Stomach smooth muscle (tissue), 2 donors: ENCODE measurements around the gene LRP1.

ENCODE experiments used
- H3K27ac ChIP-seq: one replicate; pipeline ENCODE4 v1.7.0; 2013; ENCODE audit warnings: mild to moderate bottlenecking, low read length, inconsistent platforms
- H3K27me3 ChIP-seq, 2 donors: one replicate each; pipeline ENCODE4 v1.7.0; 2013; ENCODE audit warnings: low read length in 2 of 2; ENCODE audit not compliant: insufficient read depth in 2 of 2, control insufficient read depth in 1 of 2
- H3K36me3 ChIP-seq, 2 donors: one replicate each; pipeline ENCODE4 v1.7.0; 2013; ENCODE audit warnings: low read length in 2 of 2; ENCODE audit not compliant: control insufficient read depth in 2 of 2, insufficient read depth in 2 of 2
- H3K4me1 ChIP-seq: one replicate; pipeline ENCODE4 v1.7.0; 2013; ENCODE audit warnings: low read length; ENCODE audit not compliant: control insufficient read depth, insufficient read depth
- H3K4me3 ChIP-seq, 2 donors: one replicate each; pipeline ENCODE4 v1.7.0; 2013; ENCODE audit warnings: low read length in 2 of 2
- H3K9ac ChIP-seq, 2 donors: one replicate each; pipeline ENCODE4 v1.7.0; 2013; ENCODE audit warnings: low read length in 2 of 2, mild to moderate bottlenecking in 1 of 2
- H3K9me3 ChIP-seq, 2 donors: one replicate each; pipeline ENCODE4 v1.7.0; 2013; ENCODE audit warnings: low read length in 2 of 2; ENCODE audit not compliant: control insufficient read depth in 2 of 2
- donor health status: healthy.
- donor health status: Pancreatic carcinoma.

LRP1 gene

GRCh38 chr12:57151741-57152630, 23.7 kb downstream of the LRP1 start:
- no peaks in the 10 kb centered on the region for H3K9me3 ChIP-seq
- H3K4me3 ChIP-seq, result no peak overlapping the region
- H3K27me3 ChIP-seq, result no peaks in the 10 kb centered on the region
- H3K4me1 ChIP-seq, result peaks cover 44% of the 10 kb centered on the region
- peak overlapping the region; percentile 41 for H3K27ac ChIP-seq
- peak overlapping the region in 1 of 2 donors; percentile 13 for H3K9ac ChIP-seq
- H3K36me3 ChIP-seq, result peaks cover 22 to 32% of the 10 kb centered on the region in 2 donors

- peaks cover 43% of the 10 kb centered on the region for H3K4me1 ChIP-seq
- H3K27ac ChIP-seq, result peak overlapping the region; percentile 41
- H3K4me3 ChIP-seq, result no peak overlapping the region
- peaks cover 22 to 36% of the 10 kb centered on the region in 2 donors for H3K36me3 ChIP-seq
- H3K9ac ChIP-seq, result peak overlapping the region in 1 of 2 donors; percentile 13
- no peaks in the 10 kb centered on the region for H3K27me3 ChIP-seq
- no peaks in the 10 kb centered on the region for H3K9me3 ChIP-seq
Measured at GRCh38 chr12:57152639-57153038, 24.4 kb downstream of the LRP1 start.

GRCh38 chr12:57153415-57153997, 25.2 kb downstream of the LRP1 start:
- Histone ChIP-seq H3K9ac (no peak overlapping the region), H3K36me3 (peaks cover 30 to 41% of the 10 kb centered on the region in 2 donors), H3K4me1 (peaks cover 48% of the 10 kb centered on the region), H3K9me3 (no peaks in the 10 kb centered on the region), H3K27me3 (no peaks in the 10 kb centered on the region), H3K4me3 (no peak overlapping the region), H3K27ac (peak overlapping the region; percentile 41)

GRCh38 chr12:57154076-57154475, 25.8 kb downstream of the LRP1 start:
- Histone ChIP-seq H3K9me3 (no peaks in the 10 kb centered on the region), H3K4me1 (peaks cover 48% of the 10 kb centered on the region), H3K4me3 (no peak overlapping the region), H3K27me3 (no peaks in the 10 kb centered on the region), H3K36me3 (peaks cover 35 to 46% of the 10 kb centered on the region in 2 donors), H3K27ac (no peak overlapping the region), H3K9ac (no peak overlapping the region)

- H3K36me3 ChIP-seq, result peaks cover 41 to 49% of the 10 kb centered on the region in 2 donors
- no peak overlapping the region for H3K9ac ChIP-seq
- no peak overlapping the region for H3K4me3 ChIP-seq
- H3K27ac ChIP-seq, result no peak overlapping the region
- no peaks in the 10 kb centered on the region for H3K9me3 ChIP-seq
- H3K4me1 ChIP-seq, result peaks cover 45% of the 10 kb centered on the region
- H3K27me3 ChIP-seq, result no peaks in the 10 kb centered on the region
Measured at GRCh38 chr12:57154804-57155434, 26.6 kb downstream of the LRP1 start.

- H3K4me3 ChIP-seq, result no peak overlapping the region
- no peak overlapping the region for H3K9ac ChIP-seq
- H3K36me3 ChIP-seq, result peaks cover 57 to 68% of the 10 kb centered on the region in 2 donors
- peaks cover 29% of the 10 kb centered on the region for H3K4me1 ChIP-seq
- no peaks in the 10 kb centered on the region for H3K27me3 ChIP-seq
- no peak overlapping the region for H3K27ac ChIP-seq
- no peaks in the 10 kb centered on the region for H3K9me3 ChIP-seq
Measured at GRCh38 chr12:57156701-57157403, 28.6 kb downstream of the LRP1 start.

- no peak overlapping the region for H3K27ac ChIP-seq
Measured at GRCh38 chr12:57157588-57158173, 29.4 kb downstream of the LRP1 start.

GRCh38 chr12:57158186-57158585, 29.9 kb downstream of the LRP1 start:
- Histone ChIP-seq H3K36me3 (peaks cover 64 to 80% of the 10 kb centered on the region in 2 donors), H3K27ac (no peak overlapping the region)

More at GRCh38 chr12:57157588-57158173, 29.4 kb downstream of the LRP1 start:
- Histone ChIP-seq H3K36me3 (peaks cover 64 to 76% of the 10 kb centered on the region in 2 donors), H3K9ac (no peak overlapping the region), H3K4me3 (no peak overlapping the region), H3K4me1 (peaks cover 21% of the 10 kb centered on the region), H3K9me3 (no peaks in the 10 kb centered on the region), H3K27me3 (no peaks in the 10 kb centered on the region)

GRCh38 chr12:57158665-57159064, 30.4 kb downstream of the LRP1 start:
- Histone ChIP-seq H3K9ac (no peak overlapping the region), H3K27ac (no peak overlapping the region), H3K27me3 (no peaks in the 10 kb centered on the region)

More at GRCh38 chr12:57158186-57158585, 29.9 kb downstream of the LRP1 start:
- Histone ChIP-seq H3K27me3 (no peaks in the 10 kb centered on the region), H3K9me3 (no peaks in the 10 kb centered on the region), H3K4me3 (no peak overlapping the region), H3K4me1 (peaks cover 16% of the 10 kb centered on the region), H3K9ac (no peak overlapping the region)

GRCh38 chr12:57159311-57159710, 31.0 kb downstream of the LRP1 start:
- H3K9me3 ChIP-seq, result no peaks in the 10 kb centered on the region
- H3K27me3 ChIP-seq, result no peaks in the 10 kb centered on the region
- H3K36me3 ChIP-seq, result peaks cover 61 to 74% of the 10 kb centered on the region in 2 donors
- no peak overlapping the region for H3K9ac ChIP-seq
- H3K27ac ChIP-seq, result no peak overlapping the region
- no peak overlapping the region for H3K4me3 ChIP-seq
- peaks cover 15% of the 10 kb centered on the region for H3K4me1 ChIP-seq

More at GRCh38 chr12:57158665-57159064, 30.4 kb downstream of the LRP1 start:
- peaks cover 64 to 80% of the 10 kb centered on the region in 2 donors for H3K36me3 ChIP-seq
- no peaks in the 10 kb centered on the region for H3K9me3 ChIP-seq
- H3K4me3 ChIP-seq, result no peak overlapping the region
- H3K4me1 ChIP-seq, result peaks cover 15% of the 10 kb centered on the region
